Common myeloid progenitor, CD34-positive (primary cell): ENCODE data around the gene TEC. TPM values are rescaled to one million over a fixed set of nuclear protein-coding genes. Genes with fewer than 3 reads are reported as not detected.
"Not testable (repeated sequence)": the region's sequence is repeated elsewhere in the genome, so short reads cannot be mapped to it uniquely, and the experiment has no call there.

ENCODE experiments used
- CTCF ChIA-PET: fragments of 350-600 bp; sonication (Branson Sonifier 250); formaldehyde crosslinking; loops from one replicate; lab custom pipeline; 2021; ENCODE audit warnings: antibody characterized with exemption; lab: Charles Lee
- POLR2A ChIA-PET: fragments of 350-600 bp; sonication (Branson Sonifier 250); formaldehyde crosslinking; loops from one replicate; lab custom pipeline; 2021; ENCODE audit warnings: antibody characterized with exemption; lab: Charles Lee
- DNase-seq, 3 donors: peaks; one replicate each; pipeline versions ENCODE4 v3.0.0 to v3.0.0-alpha.2; 2013
- H3K27ac ChIP-seq, 2 experiments: 1 replicate in 1 of 2; 2 replicates in 1 of 2; pipeline ENCODE4 v1.7.0; 2013; ENCODE audit warnings: inconsistent platforms in 2 of 2, low read length in 2 of 2, mild to moderate bottlenecking in 2 of 2, low read depth in 1 of 2, moderate library complexity in 1 of 2; ENCODE audit not compliant: severe bottlenecking in 2 of 2, insufficient read depth in 1 of 2, poor library complexity in 1 of 2
- H3K27me3 ChIP-seq, 5 experiments: replicated peaks in 2 of 5; 1 replicate in 3 of 5; 2 replicates in 2 of 5; pipeline versions ENCODE4 v1.6.1 to v1.7.0; 2013; ENCODE audit warnings: low read length in 4 of 5, mild to moderate bottlenecking in 2 of 5, moderate library complexity in 2 of 5, inconsistent platforms in 1 of 5; ENCODE audit not compliant: insufficient read depth in 5 of 5, control insufficient read depth in 4 of 5
- H3K36me3 ChIP-seq, 4 experiments: 1 replicate in 2 of 4; 2 replicates in 2 of 4; pipeline versions ENCODE4 v1.6.1 to v1.7.0; 2013; ENCODE audit warnings: low read length in 3 of 4, control low read depth in 1 of 4, mild to moderate bottlenecking in 1 of 4; ENCODE audit not compliant: control insufficient read depth in 4 of 4, insufficient read depth in 4 of 4
- H3K4me1 ChIP-seq, 4 experiments: 1 replicate in 3 of 4; 2 replicates in 1 of 4; pipeline versions ENCODE4 v1.6.1 to v1.7.1; 2013; ENCODE audit warnings: low read length in 3 of 4, mild to moderate bottlenecking in 3 of 4, control low read depth in 1 of 4, inconsistent platforms in 1 of 4, moderate library complexity in 1 of 4; ENCODE audit not compliant: control insufficient read depth in 4 of 4, insufficient read depth in 4 of 4; ENCODE audit errors: control extremely low read depth in 1 of 4
- H3K4me3 ChIP-seq, 7 experiments: 1 replicate in 4 of 7; 2 replicates in 3 of 7; pipeline versions ENCODE4 v1.5.1 to v1.7.0; 2013; ENCODE audit warnings: mild to moderate bottlenecking in 7 of 7, low read length in 6 of 7, moderate library complexity in 6 of 7, inconsistent platforms in 2 of 7, low read depth in 2 of 7, control low read depth in 1 of 7; ENCODE audit not compliant: insufficient read depth in 4 of 7, control insufficient read depth in 1 of 7; ENCODE audit errors: extremely low read depth in 1 of 7
- H3K9me3 ChIP-seq, 5 experiments: 1 replicate in 4 of 5; 2 replicates in 1 of 5; pipeline versions ENCODE4 v1.6.1 to v1.7.1; 2013; ENCODE audit warnings: low read length in 4 of 5, mild to moderate bottlenecking in 2 of 5, inconsistent platforms in 1 of 5, low read depth in 1 of 5, moderate library complexity in 1 of 5; ENCODE audit not compliant: control insufficient read depth in 4 of 5, insufficient read depth in 2 of 5; ENCODE audit errors: control extremely low read depth in 1 of 5
- WGBS: methylation state at CpG from one replicate; pipeline ENCODE4 v1.1.5; 2013; ENCODE audit not compliant: insufficient coverage; 5-methylcytosine and 5-hydroxymethylcytosine counted together
- polyA plus RNA-seq: library from polyadenylated mRNA; unstranded; fragments of 120-200 nt; gene quantifications from one replicate; pipeline ENCODE4 v1.2.1, GENCODE V29; 2013

Gene TEC
- polyA plus RNA-seq: 45.2 TPM

DNA sequence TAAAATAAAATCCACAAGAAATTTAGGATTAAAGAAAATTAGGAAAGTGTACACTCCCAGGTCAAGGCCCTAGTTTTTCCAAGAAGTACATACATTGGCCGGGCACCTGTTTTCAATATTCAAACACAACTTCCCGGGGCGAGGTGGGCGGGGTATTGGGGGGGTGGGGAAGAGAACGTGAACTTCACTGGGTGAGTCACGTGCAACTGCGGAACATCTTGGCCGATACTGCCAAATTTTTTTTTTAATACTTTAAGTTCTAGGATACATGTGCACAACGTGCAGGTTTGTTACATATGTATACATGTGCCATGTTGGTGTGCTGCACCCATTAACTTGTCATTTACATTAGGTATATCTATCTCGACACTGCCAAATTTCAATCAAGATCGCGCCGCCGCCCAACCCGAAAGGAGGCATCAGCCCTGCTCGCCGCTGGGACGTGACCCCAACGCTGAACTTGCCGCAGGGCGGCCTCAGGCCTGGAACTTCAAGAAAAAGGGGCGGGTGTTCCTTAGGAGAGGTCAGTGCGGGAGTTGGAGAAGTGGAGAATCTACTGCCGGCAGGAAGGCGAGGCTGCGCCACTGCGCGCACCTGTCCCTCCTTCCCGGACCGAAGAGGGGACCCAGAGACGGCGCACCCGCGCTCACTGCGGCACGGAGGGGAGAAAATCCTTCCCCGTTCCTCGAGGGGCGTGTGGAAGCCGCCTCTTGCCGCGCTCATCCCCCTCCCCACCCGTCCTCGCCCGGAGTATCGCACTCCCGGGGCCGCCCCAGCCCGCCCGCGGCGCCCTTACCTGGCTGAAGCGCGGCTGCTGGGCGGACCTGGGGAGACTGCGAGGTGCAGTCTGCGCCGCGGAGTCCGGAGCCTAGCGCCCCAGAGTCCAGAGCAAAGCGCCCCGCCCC, at the start of gene TEC:
Gene TEC, minus strand, starts transcription at position 883 of the 905 bp plus-strand sequence. CDS start 41,224 bp downstream, outside the sequence.
- H3K9me3 ChIP-seq: no peaks in the 10 kb centered on the region
- WGBS: 0% methylated on average over 24 of the region's 63 CpGs
- peaks cover 14 to 49% (median 37%) of the 10 kb centered on the region in 4 experiments for H3K4me1 ChIP-seq
- H3K4me3 ChIP-seq: peak within 1 kb of the TSS; percentile 94 to 99 (median 97)
- H3K36me3 ChIP-seq: peaks cover 0 to 17% (median 5%) of the 10 kb centered on the region in 4 experiments
- DNase-seq: peak; percentile 62 to 80 (median 74)
- POLR2A ChIA-PET: no interaction called here
- CTCF ChIA-PET: no interaction called here
- no peaks in the 10 kb centered on the region for H3K27me3 ChIP-seq
- peak within 1 kb of the TSS; percentile 79 to 82 for H3K27ac ChIP-seq

- POLR2A ChIA-PET: no interaction called here
- H3K36me3 ChIP-seq: no peaks in the 10 kb centered on the region
- no peak overlapping the region for H3K27ac ChIP-seq
- H3K9me3 ChIP-seq: no peaks in the 10 kb centered on the region
- peak; percentile 59 to 66 (median 64) for DNase-seq
- WGBS: 61% methylated on average over 4 of the region's 7 CpGs
- H3K27me3 ChIP-seq: no peaks in the 10 kb centered on the region
- CTCF ChIA-PET: interaction anchor here (0.6 to 1.3 kb wide), 5 partner anchors 11 to 112 kb away, joined by 3 to 5 read pairs (median 3); no protein-coding TSS in a partner anchor
- H3K4me1 ChIP-seq: no peaks in the 10 kb centered on the region
- H3K4me3 ChIP-seq: no peak overlapping the region
Observed at GRCh38 chr4:48315728-48316630, 46.3 kb upstream of the TEC start.

GRCh38 chr4:48314746-48315145, 45.1 kb upstream of the TEC start:
- H3K27ac ChIP-seq, POLR2A ChIA-PET, H3K27me3 ChIP-seq, H3K4me3 ChIP-seq, DNase-seq, H3K36me3 ChIP-seq, H3K9me3 ChIP-seq, H3K4me1 ChIP-seq: not testable (repeated sequence)
- CTCF ChIA-PET: interaction anchor here (1.1 to 1.5 kb wide), 5 partner anchors 12 to 113 kb away, joined by 3 to 5 read pairs (median 3); no protein-coding TSS in a partner anchor

DNA sequence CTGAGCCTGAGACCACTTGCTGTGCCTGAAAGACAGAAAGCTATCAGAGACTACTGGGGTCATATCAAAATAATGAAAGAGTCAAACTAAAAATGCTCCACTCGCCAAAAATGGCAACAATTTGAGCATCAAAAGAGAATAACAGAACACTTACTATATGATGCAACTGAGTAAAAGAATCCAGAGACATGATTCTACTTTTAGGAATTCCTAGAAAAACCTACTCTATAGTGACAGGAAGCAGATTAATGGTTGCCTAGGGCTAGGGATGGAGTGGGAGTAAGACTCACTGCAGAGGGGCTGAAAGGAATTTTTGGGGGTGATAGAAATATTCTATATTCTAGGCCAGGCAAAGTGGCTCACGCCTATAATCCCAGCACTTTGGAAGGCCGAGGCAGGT, 42.3 kb upstream of the TEC start:
- ChIA-PET CTCF (interaction anchor here (0.8 to 1.6 kb wide), 2 partner anchors 8 to 179 kb away, joined by 3 to 5 read pairs; no protein-coding TSS in a partner anchor), POLR2A (no interaction called here)
- Histone ChIP-seq H3K27me3 (no peaks in the 10 kb centered on the region), H3K9me3 (no peaks in the 10 kb centered on the region), H3K4me1 (no peaks in the 10 kb centered on the region), H3K36me3 (no peaks in the 10 kb centered on the region), H3K4me3 (no peak overlapping the region), H3K27ac (no peak overlapping the region)
- DNase-seq: no peak
- WGBS: 100% methylated on average over 2 of the region's 3 CpGs

DNA sequence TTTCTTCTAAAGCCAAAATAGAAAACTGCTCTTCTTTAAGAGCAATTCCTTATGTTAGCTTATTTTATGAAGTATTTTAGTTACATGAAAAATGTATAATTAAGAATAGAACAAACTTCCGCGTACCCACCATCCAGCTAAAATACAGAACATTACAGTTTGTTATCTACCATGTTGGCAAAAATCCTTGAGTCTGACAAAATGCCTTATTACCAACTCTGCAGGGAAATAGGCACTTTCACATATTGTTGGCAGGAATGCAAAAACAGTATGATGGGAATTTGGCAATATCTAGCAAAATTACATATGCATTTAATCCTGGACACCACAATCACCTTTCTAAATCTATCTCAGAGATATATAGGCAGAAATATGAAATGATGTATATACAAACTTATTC, 39.3 kb upstream of the TEC start:
- H3K9me3 ChIP-seq: no peaks in the 10 kb centered on the region
- CTCF ChIA-PET: no interaction called here

DNA sequence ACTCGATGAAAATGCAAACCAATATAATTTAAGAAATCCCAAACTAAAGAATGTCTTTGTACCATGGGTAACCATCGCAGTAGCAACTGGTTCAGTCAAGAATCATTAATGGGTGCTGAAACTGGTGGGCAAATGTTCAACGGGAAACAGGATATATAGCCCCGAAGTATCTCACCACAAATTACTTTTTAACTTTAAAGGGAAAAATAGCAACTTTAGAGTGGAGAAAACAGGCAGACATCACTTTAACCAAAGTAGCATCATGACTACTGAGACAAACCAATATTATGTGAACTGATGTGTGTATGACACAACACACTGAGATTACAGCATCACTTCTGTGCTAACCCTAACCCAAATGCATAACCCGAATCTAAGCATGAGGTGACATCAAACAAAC, 37.9 kb upstream of the TEC start:
- H3K4me3 ChIP-seq: no peak overlapping the region
- no peak for DNase-seq
- 73% methylated on average over 3 of the region's 5 CpGs for WGBS

More for the DNA sequence above, 39.3 kb upstream of the TEC start:
- no CpG with 5 or more reads among the region's 2 CpGs for WGBS
- Histone ChIP-seq H3K4me3 (no peak overlapping the region), H3K4me1 (no peaks in the 10 kb centered on the region), H3K27ac (no peak overlapping the region), H3K27me3 (no peaks in the 10 kb centered on the region), H3K36me3 (no peaks in the 10 kb centered on the region)
- no peak for DNase-seq
- POLR2A ChIA-PET: interaction anchor here (0.6 kb wide), 1 partner anchor 19 kb away, joined by 5 read pairs; no protein-coding TSS in a partner anchor

More for the DNA sequence above, 37.9 kb upstream of the TEC start:
- POLR2A ChIA-PET: no interaction called here
- no peak overlapping the region for H3K27ac ChIP-seq
- H3K9me3 ChIP-seq: no peaks in the 10 kb centered on the region
- no peaks in the 10 kb centered on the region for H3K36me3 ChIP-seq
- no peaks in the 10 kb centered on the region for H3K4me1 ChIP-seq
- CTCF ChIA-PET: no interaction called here
- H3K27me3 ChIP-seq: no peaks in the 10 kb centered on the region
